Measurements from ENCODE around the gene SLC2A10.

DNA sequence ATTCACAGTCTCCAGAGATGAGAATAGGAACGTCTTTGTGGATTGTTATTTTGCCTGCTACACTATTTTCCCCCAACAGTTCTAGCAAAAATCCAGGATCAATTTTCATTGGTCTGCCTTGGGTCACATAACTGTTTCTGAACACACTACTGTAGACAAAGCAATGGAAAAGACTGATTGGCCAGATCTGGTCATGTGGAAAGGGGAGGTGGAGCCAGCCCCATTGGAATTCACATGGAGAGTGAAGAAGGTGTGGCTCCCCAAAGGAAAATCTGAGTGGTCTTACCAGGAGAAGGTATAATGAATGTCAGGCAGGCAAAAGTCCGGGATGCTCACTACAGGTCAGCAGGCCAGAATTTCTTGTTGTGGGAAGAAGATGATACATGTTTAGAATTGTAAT is 10.7 kb upstream of the SLC2A10 start:
- TF ChIP-seq, protein P1, sequence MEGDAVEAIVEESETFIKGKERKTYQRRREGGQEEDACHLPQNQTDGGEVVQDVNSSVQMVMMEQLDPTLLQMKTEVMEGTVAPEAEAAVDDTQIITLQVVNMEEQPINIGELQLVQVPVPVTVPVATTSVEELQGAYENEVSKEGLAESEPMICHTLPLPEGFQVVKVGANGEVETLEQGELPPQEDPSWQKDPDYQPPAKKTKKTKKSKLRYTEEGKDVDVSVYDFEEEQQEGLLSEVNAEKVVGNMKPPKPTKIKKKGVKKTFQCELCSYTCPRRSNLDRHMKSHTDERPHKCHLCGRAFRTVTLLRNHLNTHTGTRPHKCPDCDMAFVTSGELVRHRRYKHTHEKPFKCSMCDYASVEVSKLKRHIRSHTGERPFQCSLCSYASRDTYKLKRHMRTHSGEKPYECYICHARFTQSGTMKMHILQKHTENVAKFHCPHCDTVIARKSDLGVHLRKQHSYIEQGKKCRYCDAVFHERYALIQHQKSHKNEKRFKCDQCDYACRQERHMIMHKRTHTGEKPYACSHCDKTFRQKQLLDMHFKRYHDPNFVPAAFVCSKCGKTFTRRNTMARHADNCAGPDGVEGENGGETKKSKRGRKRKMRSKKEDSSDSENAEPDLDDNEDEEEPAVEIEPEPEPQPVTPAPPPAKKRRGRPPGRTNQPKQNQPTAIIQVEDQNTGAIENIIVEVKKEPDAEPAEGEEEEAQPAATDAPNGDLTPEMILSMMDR (conservative IDR thresholded peaks at IDR 0.05; ENCODE audit: low read depth in 2 of 2), result no peak
- TF ChIP-seq EZH2phosphoT487 (IDR thresholded peaks at IDR 0.05; ENCODE audit: unreplicated experiment), result no peak
- no peak for TF ChIP-seq EZH2 (IDR thresholded peaks at IDR 0.05; ENCODE audit: low read depth, unreplicated experiment)
- no peak for TF ChIP-seq POLR2AphosphoS5 (IDR thresholded peaks at IDR 0.05; ENCODE audit: low read depth)

All from GM23338 (cell line).